GM21515 (cell line): ENCODE data around the gene DES.
A peak's percentile ranks its signal among the peaks of the same experiment; 100 is the strongest.

ENCODE experiments used
- ATAC-seq: cut with Tn5 transposase; IDR thresholded peaks from one replicate; pipeline ENCODE4 v1.9.1; 2021; ENCODE audit not compliant: unreplicated experiment

DES gene

GRCh38 chr2:219453671-219454590, 35.8 kb downstream of the DES start:
- ATAC-seq, result no peak

DNA sequence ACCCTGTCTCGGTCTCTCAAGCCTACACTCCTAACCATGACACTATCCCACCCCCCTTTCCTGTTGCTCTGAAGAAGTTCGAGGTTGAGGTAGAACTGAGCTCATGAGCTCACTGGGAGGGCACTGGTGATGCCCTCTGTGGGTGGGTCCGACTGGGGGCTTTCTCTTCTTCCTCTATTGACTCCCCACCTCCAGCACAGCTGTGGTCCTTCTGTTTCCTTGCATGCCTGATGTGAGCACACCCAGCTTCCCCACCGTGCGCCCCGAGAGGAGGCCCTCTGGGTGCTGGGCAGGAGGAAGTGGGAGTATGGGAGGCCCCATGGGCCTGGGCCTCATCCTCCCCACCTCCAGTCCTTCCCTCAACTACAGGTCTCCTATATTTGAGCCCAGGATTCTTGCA, 37.4 kb downstream of the DES start:
- ATAC-seq, result no peak

DNA sequence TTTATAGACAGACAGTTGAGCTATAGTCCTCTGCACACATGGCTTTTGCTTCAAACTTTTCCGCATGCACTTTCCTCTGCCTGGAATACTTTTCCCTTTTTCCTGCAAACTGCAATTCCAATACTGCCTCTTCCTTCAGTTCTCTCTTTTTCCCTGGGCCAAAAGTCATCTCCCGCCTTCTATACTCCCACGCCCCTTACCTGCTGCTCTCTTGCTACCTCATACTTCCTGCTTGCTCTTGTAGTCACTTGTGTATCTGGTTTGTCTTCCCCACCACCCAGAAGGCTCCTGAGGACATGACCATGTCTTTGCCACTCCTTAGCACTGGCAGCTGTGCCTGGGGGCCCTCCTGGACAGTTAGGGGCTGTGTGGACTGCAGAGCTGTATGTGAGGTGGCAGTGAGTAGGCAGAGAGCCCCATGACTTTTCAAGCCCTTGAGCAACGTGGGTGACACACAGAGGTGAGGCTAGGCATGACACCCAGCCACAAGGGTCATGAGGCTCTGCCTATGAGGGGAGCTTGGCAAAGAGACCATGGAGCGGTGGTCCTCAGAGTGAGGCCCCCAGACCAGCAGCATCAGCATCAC, 39.7 kb downstream of the DES start:
- ATAC-seq, result no peak

DNA sequence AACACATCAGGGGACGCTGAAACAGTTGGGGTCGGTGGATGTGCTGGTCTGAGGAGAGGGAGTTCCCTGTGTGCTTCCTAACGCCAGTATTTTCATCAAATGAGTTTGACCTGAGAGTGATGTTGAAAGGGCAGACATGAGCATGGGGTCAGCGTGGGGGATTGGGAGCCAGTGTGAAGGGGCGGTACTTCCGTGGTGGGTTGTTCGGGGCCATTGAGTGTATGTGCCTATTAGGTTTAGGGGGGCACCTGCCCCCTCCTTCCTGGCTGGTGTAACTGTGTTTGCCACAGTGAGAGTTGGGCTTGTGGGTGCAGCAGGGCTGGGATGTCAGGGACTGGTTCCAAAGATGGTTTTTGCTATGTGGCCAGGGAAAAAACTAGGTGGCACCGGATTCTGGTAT, 40.8 kb downstream of the DES start:
- no peak for ATAC-seq

- ATAC-seq, result peak; percentile 68
Observed at GRCh38 chr2:219459460-219460311, 41.5 kb downstream of the DES start.

DNA sequence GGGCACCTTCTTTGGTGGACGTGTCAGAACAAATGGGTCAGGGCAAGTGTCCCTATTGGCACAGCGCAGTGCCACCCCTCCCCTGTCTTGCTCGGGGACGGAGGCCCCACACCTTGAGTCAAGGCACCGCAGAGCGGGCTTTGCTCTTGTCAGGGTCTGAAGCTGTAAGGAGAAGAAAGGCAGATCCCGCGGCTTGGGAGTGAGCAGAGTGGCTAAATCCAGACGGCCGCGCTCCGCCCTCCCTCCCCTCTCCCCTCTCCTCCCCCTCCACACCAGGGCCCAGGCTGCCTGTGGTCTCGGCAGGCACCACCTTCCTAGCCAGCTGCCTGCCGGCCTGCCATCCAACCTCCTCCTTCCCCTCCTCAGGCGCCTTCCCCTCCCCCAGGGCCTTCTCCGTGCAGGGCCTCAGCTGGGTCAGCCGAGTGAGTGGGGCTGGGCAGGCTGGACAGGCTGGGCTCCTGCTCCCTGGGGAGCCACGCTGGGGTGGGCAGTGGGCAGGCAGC, 42.3 kb downstream of the DES start:
- ATAC-seq, result no peak

DNA sequence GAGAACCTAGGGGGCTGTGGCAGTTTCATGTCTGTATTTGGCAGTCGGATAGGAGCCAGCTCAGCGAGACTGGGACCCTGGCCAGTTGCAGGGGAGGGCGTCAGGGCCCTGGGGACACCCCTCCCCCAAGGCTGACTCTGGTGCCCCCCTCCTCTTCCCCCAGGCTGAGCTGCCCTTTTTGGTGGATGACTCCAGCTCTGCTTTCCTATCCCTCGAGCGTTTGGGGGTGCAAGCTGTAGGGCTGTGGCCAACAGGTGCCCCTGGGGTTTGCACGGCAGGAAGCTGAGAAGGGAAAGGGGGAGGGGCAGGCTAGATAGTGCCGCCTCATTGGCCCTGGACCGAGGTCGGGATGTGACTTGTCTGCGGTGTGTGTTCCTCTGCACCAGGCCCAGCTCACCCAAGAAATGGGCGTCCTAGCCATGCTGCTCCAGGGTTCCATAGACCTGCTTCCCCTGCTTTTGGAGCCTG, 42.9 kb downstream of the DES start:
- ATAC-seq, result no peak

DNA sequence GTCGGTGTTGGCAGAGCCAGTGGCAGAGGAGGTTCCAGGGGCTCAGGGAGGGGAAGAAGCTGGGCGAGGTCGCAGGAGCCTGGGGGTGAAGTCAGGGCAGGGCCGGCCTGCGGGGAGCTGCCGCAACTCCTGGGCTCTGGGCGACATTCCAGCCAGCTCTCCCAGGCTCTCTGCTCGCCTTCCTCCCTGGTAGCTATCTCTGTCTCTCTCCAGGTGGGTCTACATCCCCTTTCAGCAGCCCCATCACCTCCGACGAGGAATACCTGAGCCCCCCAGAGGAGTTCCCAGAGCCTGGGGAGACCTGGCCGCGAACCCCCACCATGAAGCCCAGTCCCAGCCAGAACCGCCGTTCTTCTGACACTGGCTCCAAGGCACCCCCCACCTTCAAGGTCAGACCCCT, 43.5 kb downstream of the DES start:
- ATAC-seq, result no peak

DNA sequence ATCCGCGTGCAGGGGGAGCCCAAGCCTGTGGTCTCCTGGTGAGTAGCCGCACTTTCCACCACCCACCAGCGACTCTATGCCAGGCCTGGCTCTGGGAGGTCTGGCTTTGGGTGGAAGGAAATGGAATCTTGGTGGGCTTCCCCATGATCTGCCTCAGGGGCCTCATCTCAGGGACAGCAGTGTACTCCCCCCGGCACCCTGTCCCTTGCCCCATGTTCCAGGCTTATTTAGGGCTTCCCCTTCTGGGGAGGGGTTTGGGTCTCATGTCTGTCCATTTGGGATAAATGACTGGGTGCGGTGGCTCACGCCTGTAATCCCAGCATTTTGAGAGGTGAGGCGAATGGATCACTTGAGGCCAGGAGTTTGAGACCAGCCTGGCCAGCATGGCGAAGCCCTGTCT, 44.2 kb downstream of the DES start:
- no peak for ATAC-seq

DNA sequence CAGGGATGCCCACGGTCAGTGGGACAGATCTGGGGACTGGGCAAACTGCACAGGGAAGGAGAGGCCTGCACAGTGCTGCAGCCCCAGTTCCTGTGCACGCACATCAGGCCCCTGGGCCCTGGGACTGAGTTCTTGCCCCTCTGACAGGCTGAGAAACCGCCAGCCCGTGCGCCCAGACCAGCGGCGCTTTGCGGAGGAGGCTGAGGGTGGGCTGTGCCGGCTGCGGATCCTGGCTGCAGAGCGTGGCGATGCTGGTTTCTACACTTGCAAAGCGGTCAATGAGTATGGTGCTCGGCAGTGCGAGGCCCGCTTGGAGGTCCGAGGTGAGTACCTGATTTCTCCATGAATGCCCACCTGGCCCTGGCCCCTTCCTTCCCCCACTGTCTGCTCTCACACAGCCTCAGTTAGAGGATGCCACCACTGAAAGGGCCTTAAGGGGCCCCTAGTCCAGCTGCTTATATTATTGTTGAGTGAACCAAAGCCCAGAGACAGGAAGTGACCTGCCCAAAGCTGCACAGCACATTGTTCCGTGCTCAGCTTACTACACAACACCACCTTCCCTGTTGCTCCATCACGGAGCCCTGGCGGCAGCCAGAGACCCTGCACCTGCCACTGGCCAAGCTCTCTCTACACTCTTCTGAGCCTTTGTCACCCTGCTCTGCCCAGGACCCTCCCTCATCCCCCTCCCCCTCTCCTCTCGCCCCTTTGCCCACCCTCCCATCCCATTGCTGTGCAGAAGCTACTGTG, 46.3 kb downstream of the DES start:
- no peak for ATAC-seq

GRCh38 chr2:219465659-219466561, 47.7 kb downstream of the DES start:
- no peak for ATAC-seq

GRCh38 chr2:219466816-219467735, 48.9 kb downstream of the DES start:
- ATAC-seq, result no peak

GRCh38 chr2:219467736-219468075, 49.5 kb downstream of the DES start:
- no peak for ATAC-seq

GRCh38 chr2:219468410-219469185, 50.4 kb downstream of the DES start:
- no peak for ATAC-seq

DNA sequence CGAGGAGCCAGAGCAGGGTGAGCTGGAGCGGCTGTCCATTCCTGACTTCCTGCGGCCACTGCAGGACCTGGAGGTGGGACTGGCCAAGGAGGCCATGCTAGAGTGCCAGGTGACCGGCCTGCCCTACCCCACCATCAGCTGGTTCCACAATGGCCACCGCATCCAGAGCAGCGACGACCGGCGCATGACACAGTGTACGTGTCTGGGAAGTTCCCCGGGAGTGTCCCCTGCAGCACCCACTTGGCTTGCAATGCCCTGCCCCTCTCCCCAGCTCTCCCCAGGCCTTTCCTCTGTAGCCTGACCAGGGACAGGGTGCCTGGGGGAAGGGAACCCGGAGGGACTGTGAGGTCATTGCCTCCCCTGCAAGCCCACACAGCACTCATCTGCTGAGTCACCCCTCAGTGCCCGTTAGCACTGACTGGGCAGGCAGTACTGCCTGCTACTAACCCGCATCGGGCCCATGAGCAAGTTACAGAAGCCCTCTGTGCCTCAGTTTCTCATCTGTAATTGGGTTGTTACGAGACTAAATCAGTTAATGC, 51.1 kb downstream of the DES start:
- ATAC-seq, result no peak

DNA sequence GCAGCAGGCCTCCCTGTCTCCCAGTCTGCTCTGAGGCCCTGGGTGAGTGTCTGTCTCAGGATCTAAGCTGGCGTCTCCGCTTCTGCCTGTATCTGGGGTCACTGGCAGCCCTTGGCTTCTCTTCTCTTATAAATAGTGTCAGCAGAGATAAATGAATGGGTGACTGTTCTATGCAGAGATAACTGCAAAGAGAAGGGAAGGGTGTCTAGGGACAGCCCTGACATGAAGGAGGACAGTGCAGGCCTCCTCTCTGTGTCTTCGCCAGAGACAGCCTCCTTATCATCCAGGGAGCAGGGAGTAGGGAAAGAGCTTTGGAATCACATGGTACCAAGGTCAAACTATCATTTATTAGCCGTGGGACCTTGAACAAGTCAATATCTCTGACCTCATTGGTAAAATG, 52.3 kb downstream of the DES start:
- no peak for ATAC-seq

- ATAC-seq, result no peak
Observed at GRCh38 chr2:219471476-219472371, 53.5 kb downstream of the DES start.
